GM12878 (cell line): Measurements from ENCODE around the gene SLC34A1. TPM values are rescaled to one million over a fixed set of nuclear protein-coding genes. Genes with fewer than 3 reads are reported as not detected.
A peak's percentile ranks its signal among the peaks of the same experiment; 100 is the strongest.

Source experiments
- ATAC-seq: fragments of 200-7000 bp; cut with Tn5 transposase; 3 replicates; pipeline ENCODE4 v1.9.1; 2020; ENCODE audit warnings: mild to moderate bottlenecking, moderate library complexity
- BruUV-seq: library from RNA; stranded (reverse); fragments of 400-500 nt; replicated peaks from 2 replicates; lab custom pipeline; 2021; lab: Mats Ljungman, UMichigan
- CTCF ChIA-PET: fragments of 300-600 bp; sonication (Branson Sonifier 250); formaldehyde crosslinking; extraction: SDS; loops from one replicate; lab custom pipeline; 2021; ENCODE audit warnings: inconsistent platforms; lab: Yijun Ruan, JAX
- POLR2A ChIA-PET: fragments of 350-600 bp; formaldehyde crosslinking; extraction: SDS; loops from one replicate; lab custom pipeline; 2021; ENCODE audit warnings: inconsistent platforms; lab: Charles Lee
- RAD21 ChIA-PET: fragments of 300-600 bp; sonication (Branson Sonifier 250); formaldehyde crosslinking; loops from one replicate; lab custom pipeline; 2023; ENCODE audit warnings: antibody characterized with exemption; ENCODE audit not compliant: unreplicated experiment; lab: Charles Lee
- SMC1A ChIA-PET: fragments of 300-600 bp; sonication (Branson Sonifier 250); formaldehyde crosslinking; loops from one replicate; lab custom pipeline; 2023; ENCODE audit not compliant: unreplicated experiment, uncharacterized antibody; lab: Charles Lee
- DNase-seq: peaks from one replicate; pipeline ENCODE4 v3.0.0-alpha.2; 2011; ENCODE audit warnings: low read depth, low spot score
- FAIRE-seq: peaks from 3 replicates; lab custom pipeline; 2011; peaks lifted over from hg19 to GRCh38; lab: Jason Lieb, UNC
- H2AFZ ChIP-seq: 2 replicates; pipeline ENCODE4 v1.6.0; 2011; ENCODE audit warnings: low read depth, low read length, control low read depth; ENCODE audit not compliant: control insufficient read depth
- H3K27ac ChIP-seq: 2 replicates; pipeline ENCODE4 v1.5.1; 2011; ENCODE audit warnings: control low read depth; ENCODE audit not compliant: control insufficient read depth, insufficient read depth
- H3K27me3 ChIP-seq, 2 experiments: replicated peaks in 1 of 2; 2 replicates each; pipeline versions ENCODE4 v1.6.0 to v1.6.1; 2011; ENCODE audit warnings: low read length in 1 of 2; ENCODE audit not compliant: control insufficient read depth in 2 of 2, insufficient read depth in 2 of 2
- H3K36me3 ChIP-seq, 2 experiments: 2 replicates each; pipeline ENCODE4 v1.5.1; 2011; ENCODE audit warnings: low read length in 1 of 2; ENCODE audit not compliant: control insufficient read depth in 2 of 2, insufficient read depth in 2 of 2
- H3K4me1 ChIP-seq: 2 replicates; pipeline ENCODE4 v1.6.1; 2011; ENCODE audit warnings: mild to moderate bottlenecking, low read length, moderate library complexity, mixed read lengths; ENCODE audit not compliant: control insufficient read depth, insufficient read depth
- H3K4me2 ChIP-seq: 2 replicates; pipeline ENCODE4 v1.6.0; 2011; ENCODE audit warnings: control low read depth; ENCODE audit not compliant: control insufficient read depth, insufficient read depth
- H3K4me3 ChIP-seq: fragments of 200-600 bp; sonication (generic); 2 replicates; pipeline ENCODE4 v1.5.1; 2016
- H3K79me2 ChIP-seq: 2 replicates; pipeline ENCODE4 v1.6.0; 2011; ENCODE audit warnings: low read length; ENCODE audit not compliant: control insufficient read depth, insufficient read depth
- H3K9ac ChIP-seq: 2 replicates; pipeline ENCODE4 v1.8.0; 2011; ENCODE audit warnings: low read length, control low read depth, mixed read lengths; ENCODE audit not compliant: control insufficient read depth, insufficient read depth
- H3K9me3 ChIP-seq: replicated peaks from 3 replicates; pipeline ENCODE4 v1.5.1; 2011; ENCODE audit warnings: mild to moderate bottlenecking, low read length; ENCODE audit not compliant: control insufficient read depth, insufficient read depth
- H4K20me1 ChIP-seq: 2 replicates; pipeline ENCODE4 v1.6.0; 2011; ENCODE audit not compliant: control insufficient read depth, insufficient read depth
- BHLHE40 ChIP-seq, 2 experiments: fragments of 450-650 bp in 1 of 2; IDR thresholded peaks; 2 replicates each; pipeline ENCODE4 v1.6.1; 2011 to 2017; ENCODE audit warnings: low read depth in 2 of 2, borderline replicate concordance in 1 of 2, improper control_type of control experiment in 1 of 2, low read length in 1 of 2, mild to moderate bottlenecking in 1 of 2
- E2F4 ChIP-seq: IDR thresholded peaks from 2 replicates; pipeline ENCODE4 v1.6.1; 2012; ENCODE audit warnings: low read depth, low read length, improper control_type of control experiment
- EP300 ChIP-seq, 2 experiments: fragments of 150-350 bp in 1 of 2; IDR thresholded peaks; 2 replicates each; pipeline ENCODE4 v1.6.1; 2011 to 2012; ENCODE audit warnings: low read depth in 2 of 2, low read length in 2 of 2, borderline replicate concordance in 1 of 2, improper control_type of control experiment in 1 of 2, inconsistent platforms in 1 of 2; ENCODE audit not compliant: control insufficient read depth in 1 of 2
- HDAC6 ChIP-seq: fragments of 200-600 bp; sonication (generic); IDR thresholded peaks from one replicate; pipeline ENCODE4 v1.8.0; 2017; ENCODE audit warnings: antibody characterized with exemption; ENCODE audit not compliant: unreplicated experiment
- IRF5 ChIP-seq: fragments of 450-650 bp; IDR thresholded peaks from 2 replicates; pipeline ENCODE4 v1.6.1; 2017; ENCODE audit warnings: borderline replicate concordance
- JUND ChIP-seq: IDR thresholded peaks from 2 replicates; pipeline ENCODE4 v1.6.1; 2012; ENCODE audit warnings: low read depth, mild to moderate bottlenecking, low read length, improper control_type of control experiment, moderate library complexity
- KLF5 ChIP-seq: fragments of 450-650 bp; IDR thresholded peaks from 2 replicates; pipeline ENCODE4 v1.6.1; 2014; ENCODE audit warnings: mild to moderate bottlenecking; ENCODE audit not compliant: partially characterized antibody
- RFX5 ChIP-seq: IDR thresholded peaks from 2 replicates; pipeline ENCODE4 v1.6.1; 2011; ENCODE audit warnings: low read depth, low read length, improper control_type of control experiment
- SMAD5 ChIP-seq: IDR thresholded peaks from 2 replicates; pipeline ENCODE4 v1.6.1; 2016; ENCODE audit warnings: antibody characterized with exemption, low read depth
- SUZ12 ChIP-seq: fragments of 200-600 bp; sonication (generic); IDR thresholded peaks from one replicate; pipeline ENCODE4 v1.6.1; 2018; ENCODE audit warnings: antibody characterized with exemption, mild to moderate bottlenecking; ENCODE audit not compliant: unreplicated experiment
- TARDBP ChIP-seq: IDR thresholded peaks from 2 replicates; pipeline ENCODE4 v1.6.1; 2016; ENCODE audit warnings: borderline replicate concordance
- ZNF384 ChIP-seq: IDR thresholded peaks from 2 replicates; pipeline ENCODE4 v1.6.1; 2012; ENCODE audit warnings: low read depth, mild to moderate bottlenecking, low read length, improper control_type of control experiment, borderline replicate concordance
- WGBS: methylation state at CpG from one replicate; pipeline ENCODE4 v1.1.6; 2016; ENCODE audit warnings: low lambda C conversion rate; ENCODE audit not compliant: insufficient replicate concordance, insufficient coverage; ENCODE audit errors: missing lambda C conversion rate; 5-methylcytosine and 5-hydroxymethylcytosine counted together
- in situ Hi-C: fragments of 300-500 bp; cut with MboI; formaldehyde crosslinking; loops from 9 replicates; pipeline ENCODE4 v1.14.3; 2018; ENCODE audit warnings: mixed read lengths
- intact Hi-C: fragments of 100-400 bp; cut with micrococcal nuclease; formaldehyde crosslinking; loops from one replicate; pipeline ENCODE4 v1.14.2; 2022; ENCODE audit not compliant: unreplicated experiment
- polyA plus RNA-seq, 11 experiments: library from polyadenylated mRNA; depleted of rRNA in 4 of 11; unstranded in 6 of 11; stranded (reverse) in 5 of 11; fragments of >200 nt; fragmentation: Nextera tagmentation in 4 of 11; fragmentation: Illumina TruSeq in 1 of 11; extraction: Ambion mirVana in 4 of 11; extraction: Trizol in 1 of 11; gene quantifications; 1 replicate in 1 of 11; 2 replicates in 10 of 11; pipeline versions ENCODE4 v1.2.1 to v1.2.3, GENCODE V29; 2011 to 2016; ENCODE audit warnings: inconsistent platforms in 2 of 11, missing spikeins in 2 of 11, low read depth in 1 of 11
- total RNA-seq, 4 experiments: library from RNA; depleted of rRNA in 3 of 4; stranded (reverse); fragments of >200 nt in 3 of 4; fragmentation: Illumina TruSeq in 1 of 4; extraction: Trizol in 1 of 4; gene quantifications; 2 replicates each; pipeline versions ENCODE4 v1.2.1 to v1.2.3, GENCODE V29; 2013 to 2021
- TF ChIP-seq, protein P1 (sequence below): fragments of 450-650 bp; IDR thresholded peaks from 2 replicates; pipeline ENCODE4 v1.6.1; 2016; ENCODE audit warnings: mild to moderate bottlenecking, moderate library complexity, borderline replicate concordance

Gene SLC34A1
- total and polyA plus RNA-seq, 10 of the 15 experiments (the other 5 are each of a cell fraction or from before 2014, with no cell fraction given), result 0.03 to 0.14 (median 0.09) TPM; not detected in 2

- TF ChIP-seq, protein P1, sequence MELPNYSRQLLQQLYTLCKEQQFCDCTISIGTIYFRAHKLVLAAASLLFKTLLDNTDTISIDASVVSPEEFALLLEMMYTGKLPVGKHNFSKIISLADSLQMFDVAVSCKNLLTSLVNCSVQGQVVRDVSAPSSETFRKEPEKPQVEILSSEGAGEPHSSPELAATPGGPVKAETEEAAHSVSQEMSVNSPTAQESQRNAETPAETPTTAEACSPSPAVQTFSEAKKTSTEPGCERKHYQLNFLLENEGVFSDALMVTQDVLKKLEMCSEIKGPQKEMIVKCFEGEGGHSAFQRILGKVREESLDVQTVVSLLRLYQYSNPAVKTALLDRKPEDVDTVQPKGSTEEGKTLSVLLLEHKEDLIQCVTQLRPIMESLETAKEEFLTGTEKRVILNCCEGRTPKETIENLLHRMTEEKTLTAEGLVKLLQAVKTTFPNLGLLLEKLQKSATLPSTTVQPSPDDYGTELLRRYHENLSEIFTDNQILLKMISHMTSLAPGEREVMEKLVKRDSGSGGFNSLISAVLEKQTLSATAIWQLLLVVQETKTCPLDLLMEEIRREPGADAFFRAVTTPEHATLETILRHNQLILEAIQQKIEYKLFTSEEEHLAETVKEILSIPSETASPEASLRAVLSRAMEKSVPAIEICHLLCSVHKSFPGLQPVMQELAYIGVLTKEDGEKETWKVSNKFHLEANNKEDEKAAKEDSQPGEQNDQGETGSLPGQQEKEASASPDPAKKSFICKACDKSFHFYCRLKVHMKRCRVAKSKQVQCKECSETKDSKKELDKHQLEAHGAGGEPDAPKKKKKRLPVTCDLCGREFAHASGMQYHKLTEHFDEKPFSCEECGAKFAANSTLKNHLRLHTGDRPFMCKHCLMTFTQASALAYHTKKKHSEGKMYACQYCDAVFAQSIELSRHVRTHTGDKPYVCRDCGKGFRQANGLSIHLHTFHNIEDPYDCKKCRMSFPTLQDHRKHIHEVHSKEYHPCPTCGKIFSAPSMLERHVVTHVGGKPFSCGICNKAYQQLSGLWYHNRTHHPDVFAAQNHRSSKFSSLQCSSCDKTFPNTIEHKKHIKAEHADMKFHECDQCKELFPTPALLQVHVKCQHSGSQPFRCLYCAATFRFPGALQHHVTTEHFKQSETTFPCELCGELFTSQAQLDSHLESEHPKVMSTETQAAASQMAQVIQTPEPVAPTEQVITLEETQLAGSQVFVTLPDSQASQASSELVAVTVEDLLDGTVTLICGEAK, result no peak
- TF ChIP-seq SMAD5, result no peak
- TF ChIP-seq E2F4, result no peak
- no peak for TF ChIP-seq BHLHE40 (IDR thresholded peaks at IDR 0.05; ENCODE audit: borderline replicate concordance in 1 of 2, low read depth in 2 of 2, low read length in 1 of 2)
Observed at GRCh38 chr5:177344891-177345290, 39.3 kb upstream of the SLC34A1 start (continued).

GRCh38 chr5:177346820-177347219, 37.4 kb upstream of the SLC34A1 start:
- ChIA-PET SMC1A (interaction anchor here (0.6 to 2.0 kb wide), 9 partner anchors 9 to 44 kb away, joined by 3 to 7 read pairs (median 3); no protein-coding TSS in a partner anchor), RAD21 (interaction anchor here (0.8 to 1.2 kb wide), 3 partner anchors 22 to 28 kb away, joined by 3 to 4 read pairs (median 3); no protein-coding TSS in a partner anchor), POLR2A (interaction anchor here (0.5 to 1.1 kb wide), 3 partner anchors 12 to 83 kb away, joined by 3 to 5 read pairs (median 3); no protein-coding TSS in a partner anchor), CTCF (interaction anchor here (0.8 to 2.9 kb wide), 8 partner anchors 22 to 233 kb away, joined by 3 to 13 read pairs (median 4); no protein-coding TSS in a partner anchor)
- peaks cover 62% of the 10 kb centered on the region for H3K79me2 ChIP-seq
- no peak overlapping the region for H3K27ac ChIP-seq
- H3K4me1 ChIP-seq, result peaks cover 10% of the 10 kb centered on the region
- H2AFZ ChIP-seq, result no peak overlapping the region
- DNase-seq, result no peak
- peak overlapping the region; percentile 53 for H3K4me3 ChIP-seq
- no peak for FAIRE-seq
- no peaks in the 10 kb centered on the region for H3K27me3 ChIP-seq
- BruUV-seq, result no TSS peak
- in situ Hi-C loops (no loop called here), intact Hi-C loops (no loop called here)
- peak overlapping the region; percentile 53; the same call in 1 of the 2 replicates for H3K4me2 ChIP-seq
- 0 out of 2 replicates have a peak, but pooled peaks cover 3% of the 10 kb centered on the region for H4K20me1 ChIP-seq
- no peak for ATAC-seq
- peaks cover 0 to 13% of the 10 kb centered on the region in 2 experiments; a peak in 2 of 4 replicates for H3K36me3 ChIP-seq
- 88% methylated on average over 4 of the region's 4 CpGs for WGBS
- no peaks in the 10 kb centered on the region for H3K9me3 ChIP-seq
- H3K9ac ChIP-seq, result 0 out of 2 replicates have a peak overlapping the region, but pooled peaks have one; percentile 5
- TF ChIP-seq HDAC6, result no peak
- TF ChIP-seq EP300 (IDR thresholded peaks at IDR 0.05; ENCODE audit: borderline replicate concordance in 1 of 2, control insufficient read depth in 1 of 2, low read depth in 2 of 2, low read length in 2 of 2), result no peak
- TF ChIP-seq IRF5, result no peak
- no peak for TF ChIP-seq TARDBP
- no peak for TF ChIP-seq RFX5
- no peak for TF ChIP-seq SUZ12
- no peak for TF ChIP-seq KLF5
- no peak for TF ChIP-seq JUND
- no peak for TF ChIP-seq ZNF384
